GM18861 (cell line): ENCODE measurements around the gene TEC.

Experiments used
- ATAC-seq: cut with Tn5 transposase; IDR thresholded peaks from one replicate; pipeline ENCODE4 v1.9.1; 2021; ENCODE audit not compliant: unreplicated experiment

Gene TEC

DNA sequence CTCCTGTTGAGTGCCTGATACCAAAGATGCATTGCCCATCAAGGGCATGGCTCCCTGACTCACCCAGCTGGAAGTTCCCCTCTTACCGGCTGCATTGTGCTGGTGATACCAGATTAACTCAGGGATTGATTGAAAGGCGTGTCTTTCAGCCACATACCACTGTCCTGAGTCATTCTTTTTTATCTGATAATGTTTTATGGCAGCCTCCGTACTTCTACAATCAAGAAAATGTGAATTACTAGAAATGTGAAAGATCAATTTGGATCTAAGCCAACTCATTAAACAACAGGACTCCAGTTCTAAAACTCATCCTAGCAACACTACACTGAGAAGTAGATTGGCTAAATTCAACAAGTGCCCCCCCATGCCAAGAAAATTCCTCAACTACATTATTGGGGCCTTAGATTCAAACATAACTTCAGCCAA is 175.6 kb downstream of the TEC start:
- ATAC-seq = no peak

DNA sequence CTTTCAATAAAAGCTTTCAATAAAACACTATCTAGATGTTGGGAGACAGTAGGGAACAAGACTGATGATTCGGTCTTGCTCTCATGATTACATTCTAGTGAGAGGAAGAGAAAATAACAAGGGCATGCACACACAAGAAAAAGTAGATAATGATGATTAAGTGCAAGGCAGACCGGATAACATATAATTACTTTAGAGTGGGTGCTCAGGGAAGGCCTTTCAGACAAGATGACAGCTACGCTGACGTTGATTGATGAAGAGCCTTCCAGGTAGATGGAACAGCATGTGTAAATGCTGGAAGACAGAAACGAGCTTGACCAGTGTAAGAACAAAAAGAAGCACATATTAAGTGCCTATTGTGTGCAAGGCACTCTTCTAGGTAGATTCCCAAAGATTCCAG is 179.0 kb downstream of the TEC start:
- ATAC-seq = no peak

DNA sequence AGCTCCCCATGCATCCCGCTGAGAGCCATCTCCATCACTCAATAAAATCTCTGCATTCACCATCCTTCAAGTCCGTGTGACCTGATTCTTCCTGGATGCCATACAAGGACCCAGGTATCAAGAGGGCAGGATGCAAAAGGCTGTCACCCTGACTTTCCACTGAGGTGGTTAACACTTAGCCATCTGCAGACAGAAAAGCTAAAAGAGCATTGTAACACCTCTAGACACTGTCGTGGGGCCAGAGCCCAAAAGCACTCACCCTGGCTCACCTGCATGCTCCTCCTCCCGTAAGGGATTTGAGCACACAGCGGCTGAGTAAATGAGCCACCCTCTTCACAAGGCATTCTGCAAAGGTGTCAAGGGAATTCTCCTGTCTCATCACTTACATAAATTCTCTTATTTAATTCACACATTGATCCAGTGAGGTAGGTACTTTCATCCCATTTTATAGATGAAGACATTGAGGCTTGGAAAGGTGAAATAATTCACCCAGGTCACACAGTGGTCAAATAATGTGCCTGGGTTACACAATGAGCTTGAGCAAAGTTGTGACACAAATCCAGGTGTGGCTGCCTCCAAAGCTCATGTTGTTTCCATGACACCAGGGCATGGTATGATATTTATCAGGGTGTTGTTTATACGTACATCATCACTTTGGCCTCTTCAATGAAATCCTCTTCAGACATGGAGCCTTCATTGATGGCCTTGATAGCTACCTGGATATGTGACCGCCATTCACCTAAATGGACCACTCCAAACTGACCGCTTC is 183.6 kb downstream of the TEC start:
- ATAC-seq = no peak
